SK-N-SH treated with all-trans-retinoic acid at 6 μM for 48 hours (cell line): ENCODE measurements around the gene TBC1D13.
A peak's percentile ranks its signal among the peaks of the same experiment; 100 is the strongest.

Experiments used
- ATAC-seq: fragments of 200-7000 bp; cut with Tn5 transposase; 3 replicates; pipeline ENCODE4 v1.9.1; 2020; ENCODE audit warnings: mild to moderate bottlenecking, moderate library complexity
- ARNTL ChIP-seq: fragments of 450-650 bp; formaldehyde crosslinking; IDR thresholded peaks from 2 replicates; pipeline ENCODE4 v1.5.0; 2020; ENCODE audit warnings: low read depth, mild to moderate bottlenecking, moderate library complexity, borderline replicate concordance
- BACH2 ChIP-seq: fragments of 250-450 bp; sonication (Bioruptor Pico); IDR thresholded peaks from 2 replicates; pipeline ENCODE4 v1.9.0; 2021; ENCODE audit warnings: mild to moderate bottlenecking, borderline replicate concordance
- CSDC2 ChIP-seq: fragments of 250-450 bp; sonication (Bioruptor Pico); IDR thresholded peaks from 2 replicates; pipeline ENCODE4 v1.5.0; 2020; ENCODE audit warnings: mild to moderate bottlenecking, moderate library complexity
- ESRRG ChIP-seq: fragments of 250-450 bp; sonication (Bioruptor Pico); IDR thresholded peaks from 2 replicates; pipeline ENCODE4 v1.6.1; 2021; ENCODE audit warnings: mild to moderate bottlenecking
- GLIS3 ChIP-seq: fragments of 250-450 bp; sonication (Bioruptor Pico); IDR thresholded peaks from 2 replicates; pipeline ENCODE4 v1.5.0; 2020; ENCODE audit warnings: mild to moderate bottlenecking, moderate library complexity
- ISL1 ChIP-seq: fragments of 250-450 bp; sonication (Bioruptor Pico); IDR thresholded peaks from 2 replicates; pipeline ENCODE4 v2.1.2; 2022; ENCODE audit warnings: mild to moderate bottlenecking, moderate library complexity
- PPARA ChIP-seq: fragments of 250-450 bp; sonication (Bioruptor Pico); IDR thresholded peaks from 2 replicates; pipeline ENCODE4 v1.5.0; 2020; ENCODE audit warnings: mild to moderate bottlenecking, borderline replicate concordance
- RARB ChIP-seq: fragments of 250-450 bp; sonication (Bioruptor Pico); IDR thresholded peaks from 2 replicates; pipeline ENCODE4 v1.8.0; 2021; ENCODE audit warnings: mild to moderate bottlenecking, moderate library complexity
- TCF4 ChIP-seq: fragments of 250-450 bp; sonication (Bioruptor Pico); IDR thresholded peaks from 2 replicates; pipeline ENCODE4 v1.8.0; 2021; ENCODE audit warnings: mild to moderate bottlenecking, moderate library complexity, borderline replicate concordance
- TOX ChIP-seq: fragments of 250-450 bp; sonication (Bioruptor Pico); IDR thresholded peaks from 2 replicates; pipeline ENCODE4 v1.8.0; 2021; ENCODE audit warnings: mild to moderate bottlenecking, moderate library complexity, borderline replicate concordance
- ZC3H10 ChIP-seq: fragments of 250-450 bp; sonication (Bioruptor Pico); IDR thresholded peaks from 2 replicates; pipeline ENCODE4 v1.5.1; 2021; ENCODE audit warnings: mild to moderate bottlenecking, moderate library complexity
- ZFP3 ChIP-seq: fragments of 250-450 bp; sonication (Bioruptor Pico); IDR thresholded peaks from 2 replicates; pipeline ENCODE4 v1.5.0; 2020; ENCODE audit warnings: mild to moderate bottlenecking, moderate library complexity
- ZNF565 ChIP-seq: fragments of 450-650 bp; formaldehyde crosslinking; conservative IDR thresholded peaks from 2 replicates; pipeline ENCODE4 v1.5.0; 2020; ENCODE audit warnings: low read depth, mild to moderate bottlenecking, moderate library complexity
- ZNF70 ChIP-seq: fragments of 450-650 bp; formaldehyde crosslinking; IDR thresholded peaks from 2 replicates; pipeline ENCODE4 v1.5.0; 2020; ENCODE audit warnings: mild to moderate bottlenecking, moderate library complexity
- ZNF8 ChIP-seq: fragments of 450-650 bp; formaldehyde crosslinking; IDR thresholded peaks from 2 replicates; pipeline ENCODE4 v1.5.0; 2020; ENCODE audit warnings: mild to moderate bottlenecking, moderate library complexity
- TF ChIP-seq, protein P1 (sequence below): fragments of 250-450 bp; sonication (Bioruptor Pico); IDR thresholded peaks from 2 replicates; pipeline ENCODE4 v1.5.0; 2020; ENCODE audit warnings: mild to moderate bottlenecking, moderate library complexity
- TF ChIP-seq, protein P2 (sequence below): fragments of 250-450 bp; sonication (Bioruptor Pico); IDR thresholded peaks from 2 replicates; pipeline ENCODE4 v1.5.1; 2021; ENCODE audit warnings: mild to moderate bottlenecking, moderate library complexity
- TF ChIP-seq, protein P3 (sequence below): fragments of 250-450 bp; sonication (Bioruptor Pico); IDR thresholded peaks from 2 replicates; pipeline ENCODE4 v1.8.0; 2020; ENCODE audit warnings: mild to moderate bottlenecking, moderate library complexity, borderline replicate concordance
- TF ChIP-seq, protein P4 (sequence below): fragments of 250-450 bp; sonication (Bioruptor Pico); IDR thresholded peaks from 2 replicates; pipeline ENCODE4 v1.8.0; 2021; ENCODE audit warnings: low read depth, mild to moderate bottlenecking, moderate library complexity, borderline replicate concordance
- TF ChIP-seq, protein P5 (sequence below): fragments of 250-450 bp; sonication (Bioruptor Pico); IDR thresholded peaks from 2 replicates; pipeline ENCODE4 v1.5.1; 2020; ENCODE audit warnings: low read depth, mild to moderate bottlenecking, moderate library complexity

TBC1D13 gene

DNA sequence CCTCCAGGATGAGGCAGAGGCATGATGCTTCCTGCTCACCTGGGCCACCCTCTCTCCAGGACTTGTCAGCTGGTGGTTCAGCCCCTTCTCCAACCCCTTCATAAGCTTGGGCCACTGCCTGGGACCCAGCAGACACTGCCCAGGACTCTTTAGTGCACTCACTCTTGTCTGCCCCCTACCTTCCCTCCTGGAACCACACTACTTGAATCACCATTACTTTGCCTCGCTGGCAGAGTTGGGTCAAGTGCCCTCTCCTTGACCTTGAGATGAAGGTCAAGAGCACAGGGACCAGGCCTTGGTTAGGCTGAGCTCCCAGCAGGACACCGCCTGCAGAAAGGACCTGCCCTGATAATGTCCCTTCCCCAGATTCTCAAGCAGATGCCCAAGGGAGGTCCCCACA is 22.8 kb downstream of the TBC1D13 start:
- no peak; the same call in 1 of the 3 replicates for ATAC-seq
- TF ChIP-seq BACH2 (CRISPR knock-in tag) (no peak), ESRRG (no peak), ZFP3 (no peak), TOX (no peak), GLIS3 (CRISPR knock-in tag) (no peak), PPARA (no peak), ARNTL (CRISPR knock-in tag) (no peak), CSDC2 (CRISPR knock-in tag) (no peak), RARB (CRISPR knock-in tag) (no peak), ZC3H10 (CRISPR knock-in tag) (no peak), ZNF565 (CRISPR knock-in tag) (no peak), ISL1 (no peak)
- TF ChIP-seq, protein P1, sequence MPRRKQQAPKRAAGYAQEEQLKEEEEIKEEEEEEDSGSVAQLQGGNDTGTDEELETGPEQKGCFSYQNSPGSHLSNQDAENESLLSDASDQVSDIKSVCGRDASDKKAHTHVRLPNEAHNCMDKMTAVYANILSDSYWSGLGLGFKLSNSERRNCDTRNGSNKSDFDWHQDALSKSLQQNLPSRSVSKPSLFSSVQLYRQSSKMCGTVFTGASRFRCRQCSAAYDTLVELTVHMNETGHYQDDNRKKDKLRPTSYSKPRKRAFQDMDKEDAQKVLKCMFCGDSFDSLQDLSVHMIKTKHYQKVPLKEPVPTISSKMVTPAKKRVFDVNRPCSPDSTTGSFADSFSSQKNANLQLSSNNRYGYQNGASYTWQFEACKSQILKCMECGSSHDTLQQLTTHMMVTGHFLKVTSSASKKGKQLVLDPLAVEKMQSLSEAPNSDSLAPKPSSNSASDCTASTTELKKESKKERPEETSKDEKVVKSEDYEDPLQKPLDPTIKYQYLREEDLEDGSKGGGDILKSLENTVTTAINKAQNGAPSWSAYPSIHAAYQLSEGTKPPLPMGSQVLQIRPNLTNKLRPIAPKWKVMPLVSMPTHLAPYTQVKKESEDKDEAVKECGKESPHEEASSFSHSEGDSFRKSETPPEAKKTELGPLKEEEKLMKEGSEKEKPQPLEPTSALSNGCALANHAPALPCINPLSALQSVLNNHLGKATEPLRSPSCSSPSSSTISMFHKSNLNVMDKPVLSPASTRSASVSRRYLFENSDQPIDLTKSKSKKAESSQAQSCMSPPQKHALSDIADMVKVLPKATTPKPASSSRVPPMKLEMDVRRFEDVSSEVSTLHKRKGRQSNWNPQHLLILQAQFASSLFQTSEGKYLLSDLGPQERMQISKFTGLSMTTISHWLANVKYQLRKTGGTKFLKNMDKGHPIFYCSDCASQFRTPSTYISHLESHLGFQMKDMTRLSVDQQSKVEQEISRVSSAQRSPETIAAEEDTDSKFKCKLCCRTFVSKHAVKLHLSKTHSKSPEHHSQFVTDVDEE, result no peak

DNA sequence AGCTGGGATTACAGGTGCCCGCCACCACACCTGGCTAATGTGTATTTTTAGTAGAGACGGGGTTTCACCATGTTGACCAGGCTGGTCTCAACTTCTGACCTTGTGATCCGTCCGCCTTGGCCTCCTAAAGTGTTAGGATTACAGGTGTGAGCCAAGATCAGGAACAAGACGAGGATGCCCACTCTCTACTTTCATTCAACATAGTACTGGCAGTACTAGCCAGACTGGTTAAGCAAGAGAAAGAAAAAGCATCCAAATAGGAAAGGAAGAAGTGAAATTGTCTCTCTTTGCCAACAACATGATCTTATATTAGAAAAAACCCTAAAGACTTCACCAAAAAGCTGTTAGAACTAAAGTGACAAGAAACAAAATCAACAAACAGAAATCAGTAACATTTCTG is 23.8 kb downstream of the TBC1D13 start:
- TF ChIP-seq ZNF70 (CRISPR knock-in tag) (no peak), ISL1 (no peak), RARB (CRISPR knock-in tag) (no peak), GLIS3 (CRISPR knock-in tag) (no peak)
- no peak for ATAC-seq

DNA sequence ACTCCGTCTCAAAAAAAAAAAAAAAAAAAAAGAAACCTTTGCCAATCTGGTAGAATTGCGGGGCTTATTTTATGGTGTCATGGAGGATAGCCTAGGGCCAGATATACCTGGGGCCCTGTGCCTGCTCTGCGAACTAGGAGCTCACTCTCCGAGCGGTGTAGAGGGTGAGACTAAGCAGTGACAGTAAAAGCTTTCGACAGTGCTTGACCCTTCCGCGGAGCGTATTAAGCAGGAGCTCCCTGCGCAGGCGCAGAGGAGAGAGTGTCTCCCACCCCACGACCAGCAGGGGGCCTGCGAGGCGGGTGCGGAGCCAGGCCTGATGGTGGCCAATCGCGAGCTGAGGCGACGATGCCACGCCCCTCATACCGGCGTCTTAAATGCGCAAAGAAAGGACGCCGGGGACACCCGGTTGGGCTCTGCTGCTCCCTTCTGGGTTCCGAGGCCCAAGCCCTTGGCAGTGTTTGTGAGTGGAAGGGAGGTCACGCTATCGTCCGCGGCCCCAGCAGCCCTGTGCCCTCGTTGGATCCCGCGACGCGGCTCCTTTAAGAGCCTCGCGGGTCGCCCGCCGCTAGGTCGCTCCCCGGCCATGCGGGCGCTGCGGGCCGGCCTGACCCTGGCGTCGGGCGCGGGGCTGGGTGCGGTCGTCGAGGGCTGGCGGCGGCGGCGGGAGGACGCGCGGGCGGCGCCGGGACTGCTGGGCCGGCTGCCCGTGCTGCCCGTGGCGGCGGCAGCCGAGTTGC is 31.2 kb downstream of the TBC1D13 start, which contains the start of gene ENDOG:
ENDOG (plus strand) TSS at position 402 of the 740 bp plus-strand sequence; CDS start at position 587, 185 bp downstream.
- TF ChIP-seq BACH2 (CRISPR knock-in tag), result no peak
- no peak for TF ChIP-seq ZFP3
- no peak for TF ChIP-seq TCF4 (CRISPR knock-in tag)
- TF ChIP-seq ISL1, result no peak
- TF ChIP-seq, protein P2, sequence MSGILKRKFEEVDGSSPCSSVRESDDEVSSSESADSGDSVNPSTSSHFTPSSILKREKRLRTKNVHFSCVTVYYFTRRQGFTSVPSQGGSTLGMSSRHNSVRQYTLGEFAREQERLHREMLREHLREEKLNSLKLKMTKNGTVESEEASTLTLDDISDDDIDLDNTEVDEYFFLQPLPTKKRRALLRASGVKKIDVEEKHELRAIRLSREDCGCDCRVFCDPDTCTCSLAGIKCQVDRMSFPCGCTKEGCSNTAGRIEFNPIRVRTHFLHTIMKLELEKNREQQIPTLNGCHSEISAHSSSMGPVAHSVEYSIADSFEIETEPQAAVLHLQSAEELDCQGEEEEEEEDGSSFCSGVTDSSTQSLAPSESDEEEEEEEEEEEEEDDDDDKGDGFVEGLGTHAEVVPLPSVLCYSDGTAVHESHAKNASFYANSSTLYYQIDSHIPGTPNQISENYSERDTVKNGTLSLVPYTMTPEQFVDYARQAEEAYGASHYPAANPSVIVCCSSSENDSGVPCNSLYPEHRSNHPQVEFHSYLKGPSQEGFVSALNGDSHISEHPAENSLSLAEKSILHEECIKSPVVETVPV (CRISPR knock-in tag), result no peak
- TF ChIP-seq ESRRG, result no peak
- TF ChIP-seq, protein P3, sequence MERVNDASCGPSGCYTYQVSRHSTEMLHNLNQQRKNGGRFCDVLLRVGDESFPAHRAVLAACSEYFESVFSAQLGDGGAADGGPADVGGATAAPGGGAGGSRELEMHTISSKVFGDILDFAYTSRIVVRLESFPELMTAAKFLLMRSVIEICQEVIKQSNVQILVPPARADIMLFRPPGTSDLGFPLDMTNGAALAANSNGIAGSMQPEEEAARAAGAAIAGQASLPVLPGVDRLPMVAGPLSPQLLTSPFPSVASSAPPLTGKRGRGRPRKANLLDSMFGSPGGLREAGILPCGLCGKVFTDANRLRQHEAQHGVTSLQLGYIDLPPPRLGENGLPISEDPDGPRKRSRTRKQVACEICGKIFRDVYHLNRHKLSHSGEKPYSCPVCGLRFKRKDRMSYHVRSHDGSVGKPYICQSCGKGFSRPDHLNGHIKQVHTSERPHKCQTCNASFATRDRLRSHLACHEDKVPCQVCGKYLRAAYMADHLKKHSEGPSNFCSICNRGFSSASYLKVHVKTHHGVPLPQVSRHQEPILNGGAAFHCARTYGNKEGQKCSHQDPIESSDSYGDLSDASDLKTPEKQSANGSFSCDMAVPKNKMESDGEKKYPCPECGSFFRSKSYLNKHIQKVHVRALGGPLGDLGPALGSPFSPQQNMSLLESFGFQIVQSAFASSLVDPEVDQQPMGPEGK (CRISPR knock-in tag), result no peak
- peak; percentile 85 for ATAC-seq

DNA sequence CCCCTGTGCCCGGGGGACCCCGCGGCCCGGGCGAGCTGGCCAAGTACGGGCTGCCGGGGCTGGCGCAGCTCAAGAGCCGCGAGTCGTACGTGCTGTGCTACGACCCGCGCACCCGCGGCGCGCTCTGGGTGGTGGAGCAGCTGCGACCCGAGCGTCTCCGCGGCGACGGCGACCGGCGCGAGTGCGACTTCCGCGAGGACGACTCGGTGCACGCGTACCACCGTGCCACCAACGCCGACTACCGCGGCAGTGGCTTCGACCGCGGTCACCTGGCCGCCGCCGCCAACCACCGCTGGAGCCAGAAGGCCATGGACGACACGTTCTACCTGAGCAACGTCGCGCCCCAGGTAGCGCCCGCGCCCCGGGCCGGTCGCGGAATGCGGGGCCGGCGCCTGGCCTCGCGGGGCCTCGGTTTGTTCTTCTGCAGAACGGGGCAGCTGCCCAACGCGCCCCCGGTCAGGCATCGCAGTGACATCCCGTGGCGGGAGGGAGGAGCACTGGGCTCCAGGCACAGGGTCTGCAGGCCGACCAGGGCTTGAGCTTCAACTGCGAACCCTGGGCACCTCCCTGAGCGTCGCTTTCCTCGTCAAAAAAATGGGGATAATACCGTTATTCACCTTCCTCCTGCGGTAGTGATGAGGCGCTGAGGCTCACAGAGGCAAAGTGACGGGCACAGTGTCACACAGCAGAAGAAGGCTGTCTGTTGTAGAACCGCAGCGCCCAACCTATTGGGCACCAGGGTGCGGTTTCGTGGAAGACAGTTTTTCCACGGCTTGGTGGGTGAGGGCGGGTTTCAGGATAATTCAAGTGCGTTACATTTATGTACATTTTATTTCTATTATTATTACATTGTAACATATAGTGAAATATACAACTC is 32.0 kb downstream of the TBC1D13 start:
- TF ChIP-seq ZFP3 (no peak), ARNTL (CRISPR knock-in tag) (no peak), TOX (no peak), ZNF565 (CRISPR knock-in tag) (no peak), GLIS3 (CRISPR knock-in tag) (no peak), ESRRG (no peak), ZNF70 (CRISPR knock-in tag) (no peak), ZC3H10 (CRISPR knock-in tag) (no peak), CSDC2 (CRISPR knock-in tag) (no peak), ZNF8 (CRISPR knock-in tag) (no peak), ISL1 (no peak)
- TF ChIP-seq, protein P4, sequence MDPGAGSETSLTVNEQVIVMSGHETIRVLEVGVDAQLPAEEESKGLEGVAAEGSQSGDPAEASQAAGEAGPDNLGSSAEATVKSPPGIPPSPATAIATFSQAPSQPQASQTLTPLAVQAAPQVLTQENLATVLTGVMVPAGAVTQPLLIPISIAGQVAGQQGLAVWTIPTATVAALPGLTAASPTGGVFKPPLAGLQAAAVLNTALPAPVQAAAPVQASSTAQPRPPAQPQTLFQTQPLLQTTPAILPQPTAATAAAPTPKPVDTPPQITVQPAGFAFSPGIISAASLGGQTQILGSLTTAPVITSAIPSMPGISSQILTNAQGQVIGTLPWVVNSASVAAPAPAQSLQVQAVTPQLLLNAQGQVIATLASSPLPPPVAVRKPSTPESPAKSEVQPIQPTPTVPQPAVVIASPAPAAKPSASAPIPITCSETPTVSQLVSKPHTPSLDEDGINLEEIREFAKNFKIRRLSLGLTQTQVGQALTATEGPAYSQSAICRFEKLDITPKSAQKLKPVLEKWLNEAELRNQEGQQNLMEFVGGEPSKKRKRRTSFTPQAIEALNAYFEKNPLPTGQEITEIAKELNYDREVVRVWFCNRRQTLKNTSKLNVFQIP (CRISPR knock-in tag), result no peak
- TF ChIP-seq, protein P5, sequence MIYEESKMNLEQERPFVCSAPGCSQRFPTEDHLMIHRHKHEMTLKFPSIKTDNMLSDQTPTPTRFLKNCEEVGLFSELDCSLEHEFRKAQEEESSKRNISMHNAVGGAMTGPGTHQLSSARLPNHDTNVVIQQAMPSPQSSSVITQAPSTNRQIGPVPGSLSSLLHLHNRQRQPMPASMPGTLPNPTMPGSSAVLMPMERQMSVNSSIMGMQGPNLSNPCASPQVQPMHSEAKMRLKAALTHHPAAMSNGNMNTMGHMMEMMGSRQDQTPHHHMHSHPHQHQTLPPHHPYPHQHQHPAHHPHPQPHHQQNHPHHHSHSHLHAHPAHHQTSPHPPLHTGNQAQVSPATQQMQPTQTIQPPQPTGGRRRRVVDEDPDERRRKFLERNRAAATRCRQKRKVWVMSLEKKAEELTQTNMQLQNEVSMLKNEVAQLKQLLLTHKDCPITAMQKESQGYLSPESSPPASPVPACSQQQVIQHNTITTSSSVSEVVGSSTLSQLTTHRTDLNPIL (CRISPR knock-in tag), result no peak
- peak; percentile 8 for ATAC-seq
